ENCODE measurements around the gene ALPK3.

GRCh38 chr15:84830036-84830435, 12.9 kb downstream of the ALPK3 start:
- TF ChIP-seq, protein P1, sequence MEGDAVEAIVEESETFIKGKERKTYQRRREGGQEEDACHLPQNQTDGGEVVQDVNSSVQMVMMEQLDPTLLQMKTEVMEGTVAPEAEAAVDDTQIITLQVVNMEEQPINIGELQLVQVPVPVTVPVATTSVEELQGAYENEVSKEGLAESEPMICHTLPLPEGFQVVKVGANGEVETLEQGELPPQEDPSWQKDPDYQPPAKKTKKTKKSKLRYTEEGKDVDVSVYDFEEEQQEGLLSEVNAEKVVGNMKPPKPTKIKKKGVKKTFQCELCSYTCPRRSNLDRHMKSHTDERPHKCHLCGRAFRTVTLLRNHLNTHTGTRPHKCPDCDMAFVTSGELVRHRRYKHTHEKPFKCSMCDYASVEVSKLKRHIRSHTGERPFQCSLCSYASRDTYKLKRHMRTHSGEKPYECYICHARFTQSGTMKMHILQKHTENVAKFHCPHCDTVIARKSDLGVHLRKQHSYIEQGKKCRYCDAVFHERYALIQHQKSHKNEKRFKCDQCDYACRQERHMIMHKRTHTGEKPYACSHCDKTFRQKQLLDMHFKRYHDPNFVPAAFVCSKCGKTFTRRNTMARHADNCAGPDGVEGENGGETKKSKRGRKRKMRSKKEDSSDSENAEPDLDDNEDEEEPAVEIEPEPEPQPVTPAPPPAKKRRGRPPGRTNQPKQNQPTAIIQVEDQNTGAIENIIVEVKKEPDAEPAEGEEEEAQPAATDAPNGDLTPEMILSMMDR (IDR thresholded peaks at IDR 0.05) = no peak
- TF ChIP-seq EZH2phosphoT487 (IDR thresholded peaks at IDR 0.05) = no peak
- no peak for TF ChIP-seq EZH2 (IDR thresholded peaks at IDR 0.05)

Data from neural progenitor cell (in vitro differentiated cells).